GM12875 (cell line): ENCODE results near the gene MRM2.

Experiments
- H3K4me3 ChIP-seq: one replicate; pipeline ENCODE4 v1.5.1; 2011; ENCODE audit warnings: low read depth, low read length, control low read depth
- TF ChIP-seq, protein P1 (sequence below): IDR thresholded peaks from 2 replicates; pipeline ENCODE4 v1.5.1; 2011; ENCODE audit warnings: low read depth, mild to moderate bottlenecking, control low read depth, inconsistent platforms, low read length, moderate library complexity, borderline replicate concordance; ENCODE audit not compliant: insufficient read depth

Gene MRM2

DNA sequence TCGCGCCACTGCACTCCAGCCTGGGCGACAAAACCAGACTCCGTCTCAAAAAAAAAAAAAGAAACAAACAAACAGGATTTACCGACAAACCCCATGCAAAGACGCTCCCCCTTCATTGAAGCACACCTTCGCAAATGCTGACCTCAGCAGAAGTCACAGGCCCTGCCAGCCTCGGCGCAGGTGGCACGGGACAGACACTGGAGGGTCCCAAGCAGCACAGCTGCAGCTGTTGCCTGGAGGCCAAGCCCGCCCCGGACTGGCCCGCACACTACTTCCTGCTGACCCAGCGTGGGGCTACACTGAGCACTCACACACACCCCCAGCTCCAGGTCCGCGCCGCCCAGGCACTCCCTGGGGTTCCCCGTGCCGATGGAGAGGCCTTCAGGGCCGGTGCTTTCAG, 41.1 kb upstream of the MRM2 start:
- H3K4me3 ChIP-seq, result no peak overlapping the region
- TF ChIP-seq, protein P1, sequence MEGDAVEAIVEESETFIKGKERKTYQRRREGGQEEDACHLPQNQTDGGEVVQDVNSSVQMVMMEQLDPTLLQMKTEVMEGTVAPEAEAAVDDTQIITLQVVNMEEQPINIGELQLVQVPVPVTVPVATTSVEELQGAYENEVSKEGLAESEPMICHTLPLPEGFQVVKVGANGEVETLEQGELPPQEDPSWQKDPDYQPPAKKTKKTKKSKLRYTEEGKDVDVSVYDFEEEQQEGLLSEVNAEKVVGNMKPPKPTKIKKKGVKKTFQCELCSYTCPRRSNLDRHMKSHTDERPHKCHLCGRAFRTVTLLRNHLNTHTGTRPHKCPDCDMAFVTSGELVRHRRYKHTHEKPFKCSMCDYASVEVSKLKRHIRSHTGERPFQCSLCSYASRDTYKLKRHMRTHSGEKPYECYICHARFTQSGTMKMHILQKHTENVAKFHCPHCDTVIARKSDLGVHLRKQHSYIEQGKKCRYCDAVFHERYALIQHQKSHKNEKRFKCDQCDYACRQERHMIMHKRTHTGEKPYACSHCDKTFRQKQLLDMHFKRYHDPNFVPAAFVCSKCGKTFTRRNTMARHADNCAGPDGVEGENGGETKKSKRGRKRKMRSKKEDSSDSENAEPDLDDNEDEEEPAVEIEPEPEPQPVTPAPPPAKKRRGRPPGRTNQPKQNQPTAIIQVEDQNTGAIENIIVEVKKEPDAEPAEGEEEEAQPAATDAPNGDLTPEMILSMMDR, result no peak

DNA sequence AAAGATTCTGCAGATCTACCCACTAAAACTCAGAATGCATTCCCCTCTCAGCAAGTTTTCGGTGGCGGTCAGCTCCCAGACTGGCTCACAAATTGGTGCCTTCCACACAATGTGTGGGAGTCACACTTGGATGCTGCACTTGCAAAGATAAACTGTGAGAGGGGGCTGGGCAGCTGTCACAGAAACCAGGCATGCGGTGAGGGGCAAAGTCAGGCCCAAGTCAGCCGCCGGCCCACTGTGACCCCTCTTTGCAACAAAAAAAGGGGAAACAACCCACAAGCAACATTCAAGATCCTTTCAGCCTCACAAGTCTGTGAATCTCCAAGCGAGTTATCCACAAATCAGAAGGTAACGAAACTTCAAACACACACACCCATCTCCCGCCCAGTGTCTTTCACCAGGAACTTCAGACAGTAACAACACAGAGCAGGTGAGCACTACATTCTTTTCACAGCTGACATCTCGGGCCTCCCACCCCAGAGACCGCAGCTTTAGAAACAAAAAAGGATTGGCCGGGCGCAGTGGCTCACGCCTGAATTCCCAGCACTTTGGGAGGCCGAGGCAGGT, 40.3 kb upstream of the MRM2 start:
- TF ChIP-seq, protein P1, result no peak
- no peak overlapping the region for H3K4me3 ChIP-seq

DNA sequence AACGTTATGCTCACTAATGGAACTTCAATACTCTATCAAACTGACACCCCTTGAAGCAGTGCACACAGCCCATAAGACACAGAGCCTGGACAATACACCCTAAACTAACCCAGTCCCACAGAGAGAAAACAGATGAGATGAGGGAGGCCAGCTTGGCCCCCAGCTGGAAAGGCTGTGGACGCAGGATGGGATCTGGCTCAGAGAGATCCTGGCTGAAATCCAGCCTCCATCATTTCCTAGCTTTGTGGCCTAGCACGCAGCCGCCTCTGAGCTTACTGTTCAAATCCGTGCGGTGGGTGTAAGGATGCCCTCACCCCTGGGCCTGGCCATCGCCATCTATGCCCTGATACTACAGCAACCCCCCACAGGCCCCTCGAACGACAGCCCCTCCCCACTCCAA, 39.5 kb upstream of the MRM2 start:
- H3K4me3 ChIP-seq, result no peak overlapping the region
- TF ChIP-seq, protein P1, result no peak

DNA sequence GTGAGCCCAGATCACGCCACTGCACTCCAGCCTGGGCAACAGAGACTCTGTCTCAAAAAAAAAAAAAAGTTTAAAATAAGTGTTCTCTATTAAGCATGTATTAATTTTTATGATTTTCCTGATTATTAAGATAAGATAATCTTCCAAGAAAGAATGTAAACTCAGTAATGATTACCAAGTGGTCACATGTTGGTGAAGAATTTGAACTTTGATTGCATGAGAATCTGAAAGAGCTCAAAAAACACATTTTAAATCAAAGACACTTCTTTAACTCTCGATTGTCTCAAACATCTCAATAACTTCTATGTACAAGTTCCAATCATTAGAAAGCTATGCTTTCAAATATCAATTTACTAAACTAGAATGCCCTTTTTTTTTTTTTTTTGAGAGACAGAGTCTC, 38.4 kb upstream of the MRM2 start:
- TF ChIP-seq, protein P1, result no peak
- H3K4me3 ChIP-seq, result no peak overlapping the region

DNA sequence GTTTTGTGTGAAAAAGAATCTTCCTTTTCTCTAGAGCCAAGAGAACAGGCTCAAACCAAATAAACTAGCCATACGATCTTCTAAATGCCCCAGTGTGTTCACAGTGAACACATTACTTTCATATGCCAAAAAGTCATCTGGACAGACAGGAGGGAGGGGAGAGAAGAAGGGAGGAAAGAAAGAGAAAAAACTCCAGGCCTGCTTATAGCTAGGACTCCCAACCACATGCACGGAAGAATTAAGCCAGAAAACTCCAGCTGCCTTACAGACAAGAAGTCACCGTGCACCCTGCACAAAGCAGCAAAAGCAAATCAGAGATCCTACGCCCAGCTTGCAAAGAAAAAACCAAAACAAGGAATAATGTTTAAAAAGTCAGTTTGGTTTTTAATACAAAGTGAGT, 37.9 kb upstream of the MRM2 start:
- H3K4me3 ChIP-seq, result no peak overlapping the region
- TF ChIP-seq, protein P1, result no peak

DNA sequence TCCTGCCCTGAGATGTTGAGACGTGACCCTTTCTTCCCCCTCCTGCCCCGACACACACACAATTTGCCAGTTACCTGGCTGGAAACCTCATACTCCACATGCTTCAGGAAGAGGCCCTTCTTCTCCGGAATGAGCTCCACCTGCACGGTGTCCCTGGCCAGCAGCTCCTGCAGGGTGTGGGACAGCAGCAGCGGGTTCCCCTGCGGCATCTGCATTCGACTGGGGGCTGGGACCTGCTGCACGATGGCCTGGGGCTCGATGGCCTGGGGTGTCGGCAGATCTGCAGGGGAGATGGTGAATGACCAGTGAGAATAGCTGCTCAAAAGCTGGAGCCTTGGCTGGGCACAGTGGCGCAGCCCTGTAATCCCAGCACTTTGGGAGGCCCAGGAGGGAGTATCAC, 36.0 kb upstream of the MRM2 start:
- no peak overlapping the region for H3K4me3 ChIP-seq
- TF ChIP-seq, protein P1, result no peak

DNA sequence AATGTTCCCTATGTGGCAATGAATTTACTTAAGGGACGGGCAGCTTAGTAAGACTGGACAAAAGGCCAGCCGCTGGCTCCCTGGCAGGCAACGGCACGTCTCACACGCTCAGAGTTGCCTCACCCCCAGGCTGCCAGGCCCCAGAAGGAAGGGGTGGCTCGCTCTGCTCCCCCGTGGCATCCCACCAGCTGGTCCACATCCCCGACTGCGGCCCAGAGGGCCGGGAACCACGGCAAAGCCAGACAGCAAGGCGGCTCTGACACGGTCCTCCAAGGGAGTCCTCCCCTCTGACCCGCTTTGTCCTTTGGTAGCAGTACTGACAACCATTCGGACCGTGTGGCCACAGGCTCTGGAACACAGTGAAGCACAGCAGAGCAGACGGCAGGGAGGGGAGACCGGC, 34.1 kb upstream of the MRM2 start:
- TF ChIP-seq, protein P1, result no peak
- H3K4me3 ChIP-seq, result no peak overlapping the region
